HepG2 (cell line): ENCODE data around the gene IRF2. TPM values are rescaled to one million over a fixed set of nuclear protein-coding genes. Genes with fewer than 3 reads are reported as not detected.

Experiments
- CREBL2 ChIP-seq: sonication (generic); formaldehyde crosslinking; IDR thresholded peaks from 2 replicates; pipeline ENCODE4 v1.8.1; 2023; ENCODE audit warnings: missing genetic modification reagents, mild to moderate bottlenecking, borderline replicate concordance
- GABPB1 ChIP-seq: IDR thresholded peaks from 2 replicates; pipeline ENCODE4 v1.6.1; 2016; ENCODE audit warnings: mild to moderate bottlenecking, missing genetic modification reagents, moderate library complexity, missing compliant biosample characterization
- HNF4G ChIP-seq, 2 experiments: sonication (generic) in 1 of 2; formaldehyde crosslinking in 1 of 2; IDR thresholded peaks; 2 replicates each; pipeline versions ENCODE4 v1.4.0 to v1.6.1; 2011 to 2020; ENCODE audit warnings: borderline replicate concordance in 2 of 2, low read depth in 2 of 2, mild to moderate bottlenecking in 2 of 2, low read length in 1 of 2, missing genetic modification reagents in 1 of 2, moderate library complexity in 1 of 2
- HNRNPUL1 ChIP-seq: fragments of 200-400 bp; formaldehyde crosslinking; IDR thresholded peaks from 2 replicates; pipeline ENCODE4 v1.6.1; 2017; ENCODE audit warnings: low read depth, mild to moderate bottlenecking, low read length, moderate library complexity
- HOXA5 ChIP-seq: sonication (generic); formaldehyde crosslinking; IDR thresholded peaks from 2 replicates; pipeline ENCODE4 v1.4.0; 2020; ENCODE audit warnings: missing genetic modification reagents
- KAT8 ChIP-seq: IDR thresholded peaks from 2 replicates; pipeline ENCODE4 v1.6.1; 2016; ENCODE audit warnings: missing genetic modification reagents, missing compliant biosample characterization
- LCORL ChIP-seq, 2 experiments: fragments of 450-650 bp in 1 of 2; sonication (generic) in 1 of 2; formaldehyde crosslinking in 1 of 2; IDR thresholded peaks; 2 replicates each; pipeline versions ENCODE4 v1.5.0 to v1.6.1; 2017 to 2020; ENCODE audit warnings: antibody characterized with exemption in 1 of 2, missing genetic modification reagents in 1 of 2
- MXD1 ChIP-seq: sonication (generic); formaldehyde crosslinking; IDR thresholded peaks from 2 replicates; pipeline ENCODE4 v1.4.0; 2020; ENCODE audit warnings: mild to moderate bottlenecking, missing genetic modification reagents
- NCOR1 ChIP-seq: fragments of 200-600 bp; sonication (generic); IDR thresholded peaks from 2 replicates; pipeline ENCODE4 v1.7.0; 2017; ENCODE audit warnings: antibody characterized with exemption, low read length, borderline replicate concordance
- NFE2L1 ChIP-seq: sonication (generic); formaldehyde crosslinking; IDR thresholded peaks from 2 replicates; pipeline ENCODE4 v1.4.0; 2020; ENCODE audit warnings: missing genetic modification reagents, mild to moderate bottlenecking, borderline replicate concordance
- NFYC ChIP-seq: IDR thresholded peaks from 2 replicates; pipeline ENCODE4 v1.6.1; 2016; ENCODE audit warnings: missing genetic modification reagents, missing compliant biosample characterization
- NR2F6 ChIP-seq, 2 experiments: IDR thresholded peaks; 2 replicates each; pipeline ENCODE4 v1.6.1; 2016; ENCODE audit warnings: antibody characterized with exemption in 1 of 2, mild to moderate bottlenecking in 1 of 2
- SALL1 ChIP-seq: sonication (generic); formaldehyde crosslinking; IDR thresholded peaks from 2 replicates; pipeline ENCODE4 v1.8.0; 2022; ENCODE audit warnings: mild to moderate bottlenecking, missing genetic modification reagents
- SKIL ChIP-seq: sonication (generic); formaldehyde crosslinking; IDR thresholded peaks from 2 replicates; pipeline ENCODE4 v1.8.0; 2022; ENCODE audit warnings: missing genetic modification reagents, mild to moderate bottlenecking, moderate library complexity, borderline replicate concordance
- SMC3 ChIP-seq: IDR thresholded peaks from 2 replicates; pipeline ENCODE4 v1.6.1; 2011; ENCODE audit warnings: low read length, improper control_type of control experiment
- USF2 ChIP-seq, 2 experiments: sonication (generic) in 1 of 2; formaldehyde crosslinking in 1 of 2; IDR thresholded peaks; 2 replicates each; pipeline versions ENCODE4 v1.5.1 to v1.6.1; 2011 to 2020; ENCODE audit warnings: borderline replicate concordance in 1 of 2, low read depth in 1 of 2, low read length in 1 of 2, mild to moderate bottlenecking in 1 of 2, missing genetic modification reagents in 1 of 2, moderate library complexity in 1 of 2
- ZBTB7A ChIP-seq: sonication (generic); formaldehyde crosslinking; IDR thresholded peaks from 2 replicates; pipeline ENCODE4 v1.8.0; 2022; ENCODE audit warnings: mild to moderate bottlenecking, missing genetic modification reagents
- ZMAT5 ChIP-seq: sonication (generic); formaldehyde crosslinking; IDR thresholded peaks from 2 replicates; pipeline ENCODE4 v1.5.0; 2020; ENCODE audit warnings: mild to moderate bottlenecking, low read depth, missing genetic modification reagents, borderline replicate concordance
- ZNF230 ChIP-seq: sonication (generic); formaldehyde crosslinking; IDR thresholded peaks from 2 replicates; pipeline ENCODE4 v1.4.0; 2020; ENCODE audit warnings: mild to moderate bottlenecking, missing genetic modification reagents
- ZNF569 ChIP-seq: sonication (generic); formaldehyde crosslinking; IDR thresholded peaks from 2 replicates; pipeline ENCODE4 v1.5.0; 2020; ENCODE audit warnings: mild to moderate bottlenecking, missing genetic modification reagents, moderate library complexity, borderline replicate concordance
- polyA plus RNA-seq, 8 experiments: library from polyadenylated mRNA; depleted of rRNA in 3 of 8; stranded (reverse) in 7 of 8; unstranded in 1 of 8; fragments of >200 nt; fragmentation: Illumina TruSeq in 4 of 8; extraction: Trizol in 4 of 8; gene quantifications; 2 replicates each; pipeline versions ENCODE4 v1.2.1 to v1.2.3, GENCODE V29; 2011 to 2016; ENCODE audit warnings: low read depth in 4 of 8, missing spikeins in 1 of 8, mixed read lengths in 1 of 8; ENCODE audit not compliant: insufficient read depth in 1 of 8
- total RNA-seq, 5 experiments: library from RNA; depleted of rRNA; stranded (reverse); fragments of >200 nt; fragmentation: Illumina TruSeq; extraction: Trizol; gene quantifications; 2 replicates each; pipeline ENCODE4 v1.2.3, GENCODE V29; 2016; ENCODE audit warnings: low read depth in 1 of 5

Gene IRF2
- total and polyA plus RNA-seq, 2 of the 13 experiments (the other 11 are each of a cell fraction or from before 2014, with no cell fraction given), result 15.5 to 28.8 TPM

GRCh38 chr4:184464759-184465454, 9.4 kb downstream of the IRF2 start (continued):
- no peak for TF ChIP-seq GABPB1 (CRISPR knock-in tag)
- TF ChIP-seq KAT8 (CRISPR knock-in tag), result no peak; the same call in 1 of the 2 replicates
- TF ChIP-seq ZBTB7A (CRISPR knock-in tag), result no peak
- peak; percentile 68; the same call in 1 of the 2 replicates for TF ChIP-seq SKIL (CRISPR knock-in tag)
- no peak for TF ChIP-seq NFE2L1
- TF ChIP-seq NR2F6 (IDR thresholded peaks at IDR 0.05), result peak; percentile 96
- peak; percentile 98 for TF ChIP-seq NR2F6 (CRISPR knock-in tag; IDR thresholded peaks at IDR 0.05)
- TF ChIP-seq MXD1 (CRISPR knock-in tag), result no peak
- no peak for TF ChIP-seq CREBL2 (CRISPR knock-in tag)
- no peak for TF ChIP-seq USF2 (IDR thresholded peaks at IDR 0.05; ENCODE audit: low read depth, low read length)
- no peak for TF ChIP-seq USF2 (CRISPR knock-in tag; IDR thresholded peaks at IDR 0.05; ENCODE audit: borderline replicate concordance)
- no peak for TF ChIP-seq ZNF230 (CRISPR knock-in tag)
- no peak for TF ChIP-seq SMC3
- TF ChIP-seq NFYC (CRISPR knock-in tag), result no peak
- TF ChIP-seq LCORL (IDR thresholded peaks at IDR 0.05), result no peak
- TF ChIP-seq LCORL (CRISPR knock-in tag; IDR thresholded peaks at IDR 0.05), result peak; percentile 77
- no peak for TF ChIP-seq HNRNPUL1
- peak; percentile 42; the same call in 1 of the 2 replicates for TF ChIP-seq NCOR1
- TF ChIP-seq HNF4G (IDR thresholded peaks at IDR 0.05; ENCODE audit: borderline replicate concordance, low read depth, low read length), result peak; percentile 66
- no peak for TF ChIP-seq HNF4G (CRISPR knock-in tag; IDR thresholded peaks at IDR 0.05; ENCODE audit: borderline replicate concordance, low read depth)
- no peak for TF ChIP-seq ZNF569 (CRISPR knock-in tag)
- no peak for TF ChIP-seq ZMAT5 (CRISPR knock-in tag)
- peak; percentile 58; the same call in 1 of the 2 replicates for TF ChIP-seq SALL1 (CRISPR knock-in tag)
- TF ChIP-seq HOXA5 (CRISPR knock-in tag), result no peak
